Left lung (tissue), 14 donors: Measurements from ENCODE around the gene GTPBP10. TPM values are rescaled to one million over a fixed set of nuclear protein-coding genes. Genes with fewer than 3 reads are reported as not detected.
A peak's percentile ranks its signal among the peaks of the same experiment; 100 is the strongest.

Experiments used
- ATAC-seq: fragments of 200-7000 bp; cut with Tn5 transposase; one replicate; pipeline ENCODE4 v1.9.1; 2020; ENCODE audit warnings: moderate library complexity
- DNase-seq, 4 donors: peaks; one replicate each; pipeline ENCODE4 v3.0.0-alpha.2; 2013 to 2020
- H3K27ac ChIP-seq, 2 donors: fragments of 200-600 bp; sonication (generic) in 1 of 2; one replicate each; pipeline versions ENCODE4 v1.5.0 to v1.8.0; 2020 to 2021
- H3K27me3 ChIP-seq, 2 donors: fragments of 200-600 bp; sonication (generic) in 1 of 2; one replicate each; pipeline versions ENCODE4 v1.5.0 to v1.8.0; 2020 to 2021
- H3K36me3 ChIP-seq, 2 donors: fragments of 200-600 bp; sonication (generic) in 1 of 2; one replicate each; pipeline versions ENCODE4 v1.5.0 to v1.8.0; 2020 to 2021
- H3K4me1 ChIP-seq, 2 donors: fragments of 200-600 bp; one replicate each; pipeline ENCODE4 v1.8.0; 2021
- H3K4me3 ChIP-seq, 2 donors: fragments of 200-600 bp; sonication (generic) in 1 of 2; one replicate each; pipeline versions ENCODE4 v1.5.0 to v1.8.0; 2020 to 2021; ENCODE audit warnings: mild to moderate bottlenecking in 1 of 2
- H3K9me3 ChIP-seq, 2 donors: fragments of 200-600 bp; sonication (generic) in 1 of 2; one replicate each; pipeline versions ENCODE4 v1.5.0 to v1.8.0; 2020 to 2021
- intact Hi-C, 2 donors: fragments of 100-400 bp; cut with DNase I; formaldehyde crosslinking; loops; one replicate each; pipeline versions ENCODE4 v1.11.2 to v1.14.2; 2022
- long read RNA-seq, 12 donors: library from polyadenylated mRNA in 2 of 12; unstranded in 2 of 12; transcript quantifications; one replicate each; pipeline ENCODE4 v2.0.0 and lab custom pipeline, GENCODE V29; 2019 to 2026
- polyA plus RNA-seq, 6 donors: library from polyadenylated mRNA; unstranded; fragments of 120-200 nt; gene quantifications; one replicate each; pipeline ENCODE4 v1.2.1, GENCODE V29; 2013; ENCODE audit not compliant: insufficient read length in 6 of 6
- total RNA-seq, 2 donors: library from RNA; stranded (reverse); fragmentation: NEBNext Ultra II Directional; extraction: Animal tissue kit (Norgen Biotek cat#: 25700); gene quantifications; one replicate each; pipeline ENCODE4 v1.2.1, GENCODE V29; 2021
- TF ChIP-seq, protein P1 (sequence below), 2 donors: fragments of 200-600 bp; sonication (generic) in 1 of 2; IDR thresholded peaks; one replicate each; pipeline versions ENCODE4 v1.5.0 to v1.8.0; 2021; ENCODE audit warnings: antibody characterized with exemption in 2 of 2
- donor health status: DM: no; HTN: yes; CAD: no.
- donor health status: DM: no; HTN: no; CAD: no.

The GTPBP10 gene, protein sequence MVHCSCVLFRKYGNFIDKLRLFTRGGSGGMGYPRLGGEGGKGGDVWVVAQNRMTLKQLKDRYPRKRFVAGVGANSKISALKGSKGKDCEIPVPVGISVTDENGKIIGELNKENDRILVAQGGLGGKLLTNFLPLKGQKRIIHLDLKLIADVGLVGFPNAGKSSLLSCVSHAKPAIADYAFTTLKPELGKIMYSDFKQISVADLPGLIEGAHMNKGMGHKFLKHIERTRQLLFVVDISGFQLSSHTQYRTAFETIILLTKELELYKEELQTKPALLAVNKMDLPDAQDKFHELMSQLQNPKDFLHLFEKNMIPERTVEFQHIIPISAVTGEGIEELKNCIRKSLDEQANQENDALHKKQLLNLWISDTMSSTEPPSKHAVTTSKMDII
- total RNA-seq (10 to 100 TPM; 15.5 to 23.7 TPM), polyA plus RNA-seq (10 to 100 TPM; 23.3 to 26.5 (median 24.2) TPM)
- long read RNA-seq, donor 1, full-length matches to known transcripts: 6 of 6 reads
- long read RNA-seq, donor 1, partial matches to known transcripts: 0 of 6 reads
- long read RNA-seq, donor 1, other reads (novel, unspliced or antisense): 0 of 6 reads
- long read RNA-seq, donor 2, full-length matches to known transcripts: 5 of 5 reads
- long read RNA-seq, donor 2, partial matches to known transcripts: 0 of 5 reads
- long read RNA-seq, donor 2, other reads (novel, unspliced or antisense): 0 of 5 reads
- long read RNA-seq, donor 3, full-length matches to known transcripts: 2 of 2 reads
- long read RNA-seq, donor 3, partial matches to known transcripts: 0 of 2 reads
- long read RNA-seq, donor 3, other reads (novel, unspliced or antisense): 0 of 2 reads
- long read RNA-seq, donor 4, full-length matches to known transcripts: 3 of 4 reads
- long read RNA-seq, donor 4, partial matches to known transcripts: 0 of 4 reads
- long read RNA-seq, donor 4, other reads (novel, unspliced or antisense): 1 of 4 reads
- long read RNA-seq, donor 5, partial matches to known transcripts: 0 of 2 reads
- long read RNA-seq, donor 5, other reads (novel, unspliced or antisense): 0 of 2 reads
- long read RNA-seq, donor 6, full-length matches to known transcripts: 6 of 6 reads
- long read RNA-seq, donor 6, partial matches to known transcripts: 0 of 6 reads
- long read RNA-seq, donor 6, other reads (novel, unspliced or antisense): 0 of 6 reads
- long read RNA-seq, donor 7, full-length matches to known transcripts: 1 of 1 reads
- long read RNA-seq, donor 7, partial matches to known transcripts: 0 of 1 reads
- long read RNA-seq, donor 7, other reads (novel, unspliced or antisense): 0 of 1 reads
- long read RNA-seq, donor 8, full-length matches to known transcripts: 2 of 2 reads
- long read RNA-seq, donor 8, partial matches to known transcripts: 0 of 2 reads
- long read RNA-seq, donor 8, other reads (novel, unspliced or antisense): 0 of 2 reads
- long read RNA-seq, donor 9: 0 reads
- long read RNA-seq, donor 10, full-length matches to known transcripts: 4 of 6 reads
- long read RNA-seq, donor 10, partial matches to known transcripts: 1 of 6 reads
- long read RNA-seq, donor 10, other reads (novel, unspliced or antisense): 1 of 6 reads
- long read RNA-seq, donor 11, full-length matches to known transcripts: 7 of 7 reads
- long read RNA-seq, donor 11, partial matches to known transcripts: 0 of 7 reads
- long read RNA-seq, donor 11, other reads (novel, unspliced or antisense): 0 of 7 reads
- long read RNA-seq, donor 12, full-length matches to known transcripts: 2 of 2 reads
- long read RNA-seq, donor 12, partial matches to known transcripts: 0 of 2 reads
- long read RNA-seq, donor 12, other reads (novel, unspliced or antisense): 0 of 2 reads

DNA sequence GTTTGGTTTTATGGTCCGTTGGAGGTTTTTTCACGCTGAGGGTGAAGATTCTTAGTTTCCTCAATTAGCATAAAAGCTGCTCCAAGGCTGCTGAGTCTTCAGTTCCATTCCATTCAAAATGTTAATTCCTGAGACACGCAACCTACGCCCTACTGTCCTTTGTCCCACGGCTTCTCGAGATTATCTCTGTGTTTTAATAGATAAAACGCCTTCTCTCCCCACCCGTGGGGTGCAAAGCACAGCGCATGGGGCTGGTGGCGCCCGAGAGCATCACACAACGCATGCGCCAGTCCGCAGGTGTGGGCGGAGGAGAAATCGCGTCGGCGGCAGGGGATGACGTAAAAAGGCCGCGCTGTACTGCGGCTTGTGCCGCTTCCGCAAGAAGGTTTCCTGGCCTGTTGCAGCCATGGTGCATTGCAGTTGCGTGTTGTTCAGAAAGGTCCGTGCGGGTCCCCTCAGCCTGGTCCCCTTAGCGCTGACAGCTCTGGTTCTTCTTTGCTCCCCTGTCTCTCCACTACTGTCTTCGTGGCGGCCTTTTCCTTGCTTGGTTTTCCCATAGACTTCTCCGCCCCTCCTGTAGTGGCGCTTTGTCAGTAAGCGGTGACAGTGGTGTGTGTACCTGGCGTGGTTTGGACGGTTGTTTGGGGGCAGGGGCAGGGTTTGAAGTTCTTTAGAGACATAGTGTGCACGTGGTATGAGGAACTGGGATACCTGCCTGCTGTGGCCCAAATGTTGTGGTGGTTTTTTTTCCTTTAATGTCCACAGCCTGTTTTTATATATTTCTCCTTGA lies at the start of gene GTPBP10:
GTPBP10 (plus strand) TSS at position 381 of the 790 bp plus-strand sequence; CDS start at position 407, 26 bp downstream.
- intact Hi-C loops: no loop called here
- DNase-seq (peak; percentile 94 to 98 (median 96)), ATAC-seq (peak; percentile 100)
- TF ChIP-seq, protein P1, sequence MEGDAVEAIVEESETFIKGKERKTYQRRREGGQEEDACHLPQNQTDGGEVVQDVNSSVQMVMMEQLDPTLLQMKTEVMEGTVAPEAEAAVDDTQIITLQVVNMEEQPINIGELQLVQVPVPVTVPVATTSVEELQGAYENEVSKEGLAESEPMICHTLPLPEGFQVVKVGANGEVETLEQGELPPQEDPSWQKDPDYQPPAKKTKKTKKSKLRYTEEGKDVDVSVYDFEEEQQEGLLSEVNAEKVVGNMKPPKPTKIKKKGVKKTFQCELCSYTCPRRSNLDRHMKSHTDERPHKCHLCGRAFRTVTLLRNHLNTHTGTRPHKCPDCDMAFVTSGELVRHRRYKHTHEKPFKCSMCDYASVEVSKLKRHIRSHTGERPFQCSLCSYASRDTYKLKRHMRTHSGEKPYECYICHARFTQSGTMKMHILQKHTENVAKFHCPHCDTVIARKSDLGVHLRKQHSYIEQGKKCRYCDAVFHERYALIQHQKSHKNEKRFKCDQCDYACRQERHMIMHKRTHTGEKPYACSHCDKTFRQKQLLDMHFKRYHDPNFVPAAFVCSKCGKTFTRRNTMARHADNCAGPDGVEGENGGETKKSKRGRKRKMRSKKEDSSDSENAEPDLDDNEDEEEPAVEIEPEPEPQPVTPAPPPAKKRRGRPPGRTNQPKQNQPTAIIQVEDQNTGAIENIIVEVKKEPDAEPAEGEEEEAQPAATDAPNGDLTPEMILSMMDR (IDR thresholded peaks at IDR 0.05): peak; percentile 53 to 73
- H3K27ac ChIP-seq: peak within 1 kb of the TSS; percentile 81 to 92
- peak within 1 kb of the TSS; percentile 54 to 70 for H3K4me3 ChIP-seq
- H3K27me3 ChIP-seq: no peaks in the 10 kb centered on the region
- peaks cover 0 to 17% of the 10 kb centered on the region in 2 donors for H3K4me1 ChIP-seq
- H3K36me3 ChIP-seq: no peaks in the 10 kb centered on the region
- no peaks in the 10 kb centered on the region for H3K9me3 ChIP-seq

GRCh38 chr7:90298145-90299038 lies 48.1 kb upstream of the GTPBP10 start:
- Histone ChIP-seq H3K27me3 (no peaks in the 10 kb centered on the region), H3K36me3 (no peaks in the 10 kb centered on the region), H3K4me1 (no peaks in the 10 kb centered on the region), H3K27ac (no peak overlapping the region), H3K4me3 (no peak overlapping the region), H3K9me3 (no peaks in the 10 kb centered on the region)
- intact Hi-C loops: no loop called here
- ATAC-seq (peak; percentile 87), DNase-seq (peak in 1 of 4 donors; percentile 12)
- TF ChIP-seq, protein P1 (IDR thresholded peaks at IDR 0.05): peak; percentile 32 to 52

GRCh38 chr7:90303241-90303640 lies 43.3 kb upstream of the GTPBP10 start:
- Histone ChIP-seq H3K4me1 (no peaks in the 10 kb centered on the region), H3K27ac (no peak overlapping the region), H3K4me3 (no peak overlapping the region), H3K27me3 (no peaks in the 10 kb centered on the region), H3K36me3 (no peaks in the 10 kb centered on the region), H3K9me3 (no peaks in the 10 kb centered on the region)
- ATAC-seq (no peak), DNase-seq (no peak)
- intact Hi-C loops: no loop called here
- TF ChIP-seq, protein P1 (IDR thresholded peaks at IDR 0.05): no peak
